A673 (cell line): ENCODE measurements around the gene EPB41L4B. TPM values are rescaled to one million over a fixed set of nuclear protein-coding genes. Genes with fewer than 3 reads are reported as not detected.

Experiments used
- BruUV-seq: library from RNA; stranded (reverse); fragments of 400-500 nt; replicated peaks from 2 replicates; lab custom pipeline; 2021; lab: Mats Ljungman, UMichigan
- CTCF ChIA-PET: fragments of 300-600 bp; sonication (Branson Sonifier 250); formaldehyde crosslinking; loops from one replicate; lab custom pipeline; 2022; ENCODE audit warnings: antibody characterized with exemption; lab: Charles Lee
- POLR2A ChIA-PET: fragments of 300-600 bp; sonication (Branson Sonifier 250); formaldehyde crosslinking; loops from one replicate; lab custom pipeline; 2022; ENCODE audit warnings: antibody characterized with exemption; ENCODE audit not compliant: low non-redundant PET; lab: Charles Lee
- DNase-seq: peaks from one replicate; pipeline ENCODE4 v3.0.0-alpha.2; 2015; ENCODE audit warnings: low spot score
- H3K27ac ChIP-seq: fragments of 200-600 bp; sonication (generic); 2 replicates; pipeline ENCODE4 v1.5.1; 2016; ENCODE audit warnings: mixed run types, low read depth, mild to moderate bottlenecking, mixed read lengths, antibody characterized with exemption, low read length; ENCODE audit not compliant: poor library complexity, severe bottlenecking
- H3K27me3 ChIP-seq: fragments of 200-600 bp; sonication (generic); replicated peaks from 2 replicates; pipeline ENCODE4 v1.6.1; 2017; ENCODE audit warnings: mixed run types, low read depth, mild to moderate bottlenecking, mixed read lengths, antibody characterized with exemption, low read length; ENCODE audit not compliant: insufficient read depth, poor library complexity
- H3K36me3 ChIP-seq: fragments of 200-600 bp; sonication (generic); 2 replicates; pipeline ENCODE4 v1.6.1; 2016; ENCODE audit warnings: mixed run types, mild to moderate bottlenecking, mixed read lengths, antibody characterized with exemption, low read length; ENCODE audit not compliant: insufficient read depth, poor library complexity, severe bottlenecking
- H3K4me1 ChIP-seq: fragments of 200-600 bp; sonication (generic); 2 replicates; pipeline ENCODE4 v1.6.1; 2017; ENCODE audit warnings: mixed run types, mild to moderate bottlenecking, mixed read lengths, antibody characterized with exemption, low read length; ENCODE audit not compliant: insufficient read depth, poor library complexity, severe bottlenecking
- H3K4me3 ChIP-seq: fragments of 200-600 bp; sonication (generic); 2 replicates; pipeline ENCODE4 v1.5.1; 2016; ENCODE audit warnings: low read depth, mixed run types, mild to moderate bottlenecking, mixed read lengths, low read length; ENCODE audit not compliant: poor library complexity, severe bottlenecking
- H3K9me3 ChIP-seq: fragments of 200-600 bp; sonication (generic); 2 replicates; pipeline ENCODE4 v1.6.1; 2016; ENCODE audit warnings: mixed run types, low read depth, mild to moderate bottlenecking, mixed read lengths, antibody characterized with exemption, low read length; ENCODE audit not compliant: poor library complexity, severe bottlenecking
- EZH2 ChIP-seq: fragments of 200-600 bp; sonication (generic); IDR thresholded peaks from 2 replicates; pipeline ENCODE4 v1.6.1; 2017; ENCODE audit warnings: borderline replicate concordance, low read depth, mild to moderate bottlenecking, mixed read lengths, antibody characterized with exemption, low read length; ENCODE audit not compliant: poor library complexity, severe bottlenecking
- intact Hi-C: fragments of 100-400 bp; cut with micrococcal nuclease; formaldehyde crosslinking; loops from one replicate; pipeline ENCODE4 v1.10.0; 2022; ENCODE audit not compliant: unreplicated experiment
- total RNA-seq: library from RNA; stranded (reverse); gene quantifications from 2 replicates; pipeline ENCODE4 v1.2.3, GENCODE V29; 2021
- TF ChIP-seq, protein P1 (sequence below): fragments of 300-800, 200-600 bp; sonication (generic); conservative IDR thresholded peaks from 2 replicates; pipeline ENCODE4 v1.5.1; 2017; ENCODE audit warnings: low read depth, mild to moderate bottlenecking, antibody characterized with exemption, low read length, moderate library complexity, mixed read lengths

Gene EPB41L4B
- total RNA-seq, 1 experiment from 2014 or later = not detected

GRCh38 chr9:109309282-109309681 lies 11.6 kb downstream of the EPB41L4B start:
- no peak overlapping the region for H3K4me3 ChIP-seq
- peaks cover 42% of the 10 kb centered on the region for H3K27me3 ChIP-seq
- TF ChIP-seq, protein P1, sequence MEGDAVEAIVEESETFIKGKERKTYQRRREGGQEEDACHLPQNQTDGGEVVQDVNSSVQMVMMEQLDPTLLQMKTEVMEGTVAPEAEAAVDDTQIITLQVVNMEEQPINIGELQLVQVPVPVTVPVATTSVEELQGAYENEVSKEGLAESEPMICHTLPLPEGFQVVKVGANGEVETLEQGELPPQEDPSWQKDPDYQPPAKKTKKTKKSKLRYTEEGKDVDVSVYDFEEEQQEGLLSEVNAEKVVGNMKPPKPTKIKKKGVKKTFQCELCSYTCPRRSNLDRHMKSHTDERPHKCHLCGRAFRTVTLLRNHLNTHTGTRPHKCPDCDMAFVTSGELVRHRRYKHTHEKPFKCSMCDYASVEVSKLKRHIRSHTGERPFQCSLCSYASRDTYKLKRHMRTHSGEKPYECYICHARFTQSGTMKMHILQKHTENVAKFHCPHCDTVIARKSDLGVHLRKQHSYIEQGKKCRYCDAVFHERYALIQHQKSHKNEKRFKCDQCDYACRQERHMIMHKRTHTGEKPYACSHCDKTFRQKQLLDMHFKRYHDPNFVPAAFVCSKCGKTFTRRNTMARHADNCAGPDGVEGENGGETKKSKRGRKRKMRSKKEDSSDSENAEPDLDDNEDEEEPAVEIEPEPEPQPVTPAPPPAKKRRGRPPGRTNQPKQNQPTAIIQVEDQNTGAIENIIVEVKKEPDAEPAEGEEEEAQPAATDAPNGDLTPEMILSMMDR = no peak
- no peak for TF ChIP-seq EZH2
- H3K4me1 ChIP-seq = no peaks in the 10 kb centered on the region
- H3K36me3 ChIP-seq = no peaks in the 10 kb centered on the region
- POLR2A ChIA-PET = no interaction called here
- CTCF ChIA-PET = no interaction called here
- no peak overlapping the region for H3K27ac ChIP-seq
- DNase-seq = no peak
- intact Hi-C loops = no loop called here
- no peaks in the 10 kb centered on the region for H3K9me3 ChIP-seq
- BruUV-seq = no TSS peak

- intact Hi-C loops = no loop called here
- TF ChIP-seq, protein P1 = no peak
- TF ChIP-seq EZH2 = no peak
- BruUV-seq = no TSS peak
- H3K27me3 ChIP-seq = peaks cover 36% of the 10 kb centered on the region
- no peak for DNase-seq
- CTCF ChIA-PET = no interaction called here
- H3K4me1 ChIP-seq = no peaks in the 10 kb centered on the region
- H3K27ac ChIP-seq = no peak overlapping the region
- H3K4me3 ChIP-seq = no peak overlapping the region
- H3K36me3 ChIP-seq = no peaks in the 10 kb centered on the region
- POLR2A ChIA-PET = no interaction called here
- H3K9me3 ChIP-seq = no peaks in the 10 kb centered on the region
These were observed 13.2 kb downstream of the EPB41L4B start for GRCh38 chr9:109307380-109308240.

- no peak for DNase-seq
- TF ChIP-seq, protein P1 = no peak
- TF ChIP-seq EZH2 = no peak
- BruUV-seq = no TSS peak
- Histone ChIP-seq H3K4me3 (no peak overlapping the region), H3K9me3 (no peaks in the 10 kb centered on the region), H3K4me1 (no peaks in the 10 kb centered on the region), H3K36me3 (no peaks in the 10 kb centered on the region), H3K27ac (no peak overlapping the region), H3K27me3 (peaks cover 24% of the 10 kb centered on the region)
- POLR2A ChIA-PET = no interaction called here
- intact Hi-C loops = no loop called here
- CTCF ChIA-PET = interaction anchor here (0.7 kb wide), 1 partner anchor 181 kb away, joined by 3 read pairs; no protein-coding TSS in a partner anchor
These were observed 15.1 kb downstream of the EPB41L4B start for GRCh38 chr9:109305801-109306200.
